HG02759 (cell line): ENCODE results near the gene FRMD3.
A peak's percentile ranks its signal among the peaks of the same experiment; 100 is the strongest.

Experiments
- ATAC-seq: cut with Tn5 transposase; IDR thresholded peaks from one replicate; pipeline ENCODE4 v1.9.1; 2021; ENCODE audit warnings: mild to moderate bottlenecking, moderate library complexity; ENCODE audit not compliant: unreplicated experiment

The FRMD3 gene

DNA sequence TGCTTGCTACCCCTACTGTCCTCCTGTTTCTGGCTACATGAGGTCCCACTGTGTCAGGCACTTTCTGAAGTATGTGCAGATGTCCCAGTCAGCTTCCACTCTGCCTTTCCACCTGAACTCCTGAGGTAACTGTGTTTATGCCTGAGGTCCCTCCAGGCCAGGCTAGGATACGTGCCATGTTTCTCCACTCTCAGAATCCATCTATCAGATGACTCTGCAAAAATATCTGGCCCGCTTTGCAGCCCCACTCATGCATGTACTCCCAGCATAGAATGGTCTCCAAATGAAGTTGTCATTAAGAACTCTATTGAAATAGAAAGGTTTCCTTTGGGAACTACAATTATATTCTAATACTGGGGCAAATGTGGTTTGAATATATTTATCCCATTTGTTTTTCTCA, 243.4 kb downstream of the FRMD3 start:
- no peak for ATAC-seq

DNA sequence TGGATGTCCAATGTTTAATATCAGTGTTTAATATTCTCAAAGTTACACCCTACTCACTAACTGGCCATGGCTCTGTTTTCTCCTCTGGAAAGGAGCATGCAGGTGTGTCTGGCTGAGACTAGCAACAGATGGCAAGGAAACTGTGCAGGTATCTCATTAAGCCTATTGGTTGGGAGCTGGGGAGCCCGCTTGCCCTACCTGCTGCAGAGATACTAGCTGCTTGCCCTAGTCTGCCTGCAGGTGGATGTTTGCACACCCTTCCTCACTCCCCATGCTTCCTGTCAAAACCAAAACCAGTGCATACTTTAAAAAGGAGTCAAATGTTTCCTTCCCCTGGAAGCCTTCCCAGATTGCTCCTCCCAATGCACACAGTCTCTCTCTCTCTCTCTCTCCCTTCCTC, 247.0 kb downstream of the FRMD3 start:
- ATAC-seq, result no peak

DNA sequence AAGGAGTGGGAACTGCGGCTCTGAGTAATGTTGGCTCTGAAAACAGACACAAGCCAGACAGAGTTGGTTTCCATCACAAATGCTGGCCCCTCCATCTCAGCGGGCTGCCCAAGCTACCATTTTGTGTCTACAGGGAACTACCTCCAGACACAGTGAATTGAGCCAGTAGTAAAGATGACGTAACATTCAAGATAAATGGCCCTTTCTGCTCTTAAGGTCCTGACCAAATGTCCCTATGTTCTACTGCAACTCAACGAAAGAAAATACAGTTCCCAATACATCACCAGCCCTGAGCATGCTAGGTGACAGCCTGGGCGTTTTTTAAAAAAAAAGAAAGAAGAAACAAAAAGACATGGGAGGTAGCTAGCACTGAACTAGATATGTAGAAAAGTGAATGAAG, 247.5 kb downstream of the FRMD3 start:
- ATAC-seq, result no peak

GRCh38 chr9:83287021-83287420, 251.2 kb downstream of the FRMD3 start:
- ATAC-seq, result no peak

DNA sequence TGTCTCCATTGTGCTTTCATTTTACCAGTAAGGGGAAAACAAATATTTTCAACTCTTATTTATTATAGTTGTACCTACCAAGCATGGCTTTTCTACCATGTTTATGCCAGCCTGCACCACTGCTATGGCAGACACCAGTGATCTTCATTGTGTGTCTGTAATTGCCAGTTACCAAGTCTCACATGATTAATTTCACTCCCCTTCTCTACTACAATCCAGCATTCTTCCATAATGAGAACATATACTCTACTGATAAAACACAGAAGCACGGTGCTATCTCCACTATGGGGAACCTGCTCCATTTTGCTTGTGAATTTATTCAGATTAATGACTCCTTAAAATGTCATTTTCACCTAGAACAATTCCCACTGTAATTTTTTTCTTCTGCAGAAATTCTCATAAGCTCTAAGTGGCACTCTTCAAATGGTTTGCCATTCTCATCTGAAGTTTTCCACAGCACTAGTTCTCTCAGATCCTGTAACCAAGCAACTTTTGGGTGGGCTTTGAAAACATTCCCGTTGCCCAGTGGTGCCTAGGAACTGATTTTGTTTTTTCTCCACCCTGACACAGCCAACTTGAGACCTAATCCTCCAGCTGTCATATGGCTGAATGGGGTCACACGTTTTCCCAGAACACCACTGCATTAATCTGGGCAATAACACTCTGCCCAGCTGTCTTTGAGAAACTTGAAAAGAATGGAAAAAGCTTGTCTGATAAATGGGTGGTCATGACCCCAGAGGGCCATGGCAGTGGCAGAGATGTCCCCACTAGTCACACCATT, 252.6 kb downstream of the FRMD3 start:
- no peak for ATAC-seq

- ATAC-seq, result no peak
Measured at GRCh38 chr9:83284746-83285145, 253.5 kb downstream of the FRMD3 start.

GRCh38 chr9:83283528-83283927, 254.7 kb downstream of the FRMD3 start:
- no peak for ATAC-seq

DNA sequence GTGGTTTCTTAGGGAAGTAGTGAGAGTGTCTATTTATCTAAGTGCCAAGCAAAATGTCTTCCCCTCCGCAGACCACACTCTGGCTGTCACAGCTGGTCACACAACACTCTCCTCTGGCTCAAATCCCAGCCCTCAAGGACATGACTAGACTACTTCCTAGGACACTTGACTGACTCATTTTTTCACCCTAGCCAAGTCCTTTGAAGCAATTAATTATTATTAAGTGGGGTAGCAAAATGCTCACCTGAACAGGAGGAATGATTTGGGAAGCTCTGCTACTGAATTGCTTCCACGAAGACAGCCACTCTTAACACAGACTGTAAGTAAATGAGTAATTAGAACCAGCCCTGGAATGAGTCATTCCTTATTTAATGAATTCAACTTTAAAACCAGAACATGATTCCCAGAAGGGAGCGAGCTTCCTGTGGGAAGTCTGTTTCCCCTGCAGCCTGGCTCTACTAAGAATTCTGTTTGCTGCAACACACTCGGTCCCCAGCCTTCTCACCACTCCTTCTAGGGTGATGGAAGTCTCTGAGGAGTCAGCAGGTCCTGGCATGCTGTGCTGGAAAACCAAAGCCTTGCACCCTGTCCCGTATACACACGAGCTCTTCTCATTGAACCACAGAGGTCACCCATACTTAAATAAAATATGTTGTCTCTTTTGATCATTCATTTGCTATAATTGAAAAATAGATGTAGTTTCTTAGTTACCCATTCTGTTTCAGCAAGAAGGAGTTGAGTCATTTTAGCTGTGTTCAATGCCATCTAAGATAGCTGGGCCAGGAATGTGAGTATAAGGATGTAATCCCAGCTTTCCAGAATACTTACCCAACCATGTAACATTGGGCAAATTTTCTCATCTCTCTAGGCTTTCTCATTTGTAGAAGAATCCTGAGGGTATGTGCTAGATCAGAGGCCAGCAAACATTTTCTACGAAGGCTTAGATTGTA, 256.6 kb downstream of the FRMD3 start:
- peak; percentile 69 for ATAC-seq

GRCh38 chr9:83280790-83281189, 257.4 kb downstream of the FRMD3 start:
- no peak for ATAC-seq

- no peak for ATAC-seq
Measured at GRCh38 chr9:83280268-83280667, 257.9 kb downstream of the FRMD3 start.

DNA sequence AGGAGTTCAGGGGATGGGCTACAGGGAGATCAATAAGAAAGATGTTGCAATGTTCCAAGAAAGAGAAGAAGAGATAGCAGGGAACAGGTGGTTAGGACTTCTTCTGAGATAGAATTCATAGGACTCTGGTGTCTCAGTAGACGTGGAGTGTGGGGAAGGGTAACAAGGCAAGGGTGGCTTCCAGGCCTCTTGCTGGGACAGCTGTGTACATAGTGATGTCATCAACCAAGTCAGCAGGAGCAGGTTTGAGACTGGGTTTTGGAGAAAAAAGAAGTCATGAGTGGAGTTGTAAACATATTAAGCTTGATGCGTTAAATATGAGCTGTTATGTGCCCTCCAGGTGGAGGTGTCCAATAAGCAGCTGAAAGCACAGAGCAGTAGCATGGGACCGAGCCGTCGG, 263.4 kb downstream of the FRMD3 start:
- ATAC-seq, result no peak

DNA sequence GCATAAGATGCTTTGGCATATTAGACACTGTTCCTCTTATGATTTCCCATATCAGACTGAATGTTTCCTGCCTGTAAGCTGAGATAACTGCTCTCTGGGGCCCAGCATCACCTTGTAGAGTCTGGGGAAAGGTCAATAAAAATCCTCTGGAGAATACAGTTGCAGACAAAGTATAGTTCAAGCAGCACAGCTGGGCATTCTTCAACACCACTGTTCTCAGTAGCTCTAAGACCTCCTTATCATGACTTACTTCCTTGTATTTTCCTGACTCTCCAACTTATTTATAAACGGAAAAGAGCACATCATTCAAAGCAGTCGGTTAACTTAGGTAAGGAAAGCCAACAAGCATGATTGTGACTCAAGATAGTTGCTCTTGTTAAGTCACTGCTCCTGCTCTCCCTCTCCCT, 266.5 kb downstream of the FRMD3 start:
- ATAC-seq, result no peak

- no peak for ATAC-seq
Measured at GRCh38 chr9:83270116-83270515, 268.1 kb downstream of the FRMD3 start.

DNA sequence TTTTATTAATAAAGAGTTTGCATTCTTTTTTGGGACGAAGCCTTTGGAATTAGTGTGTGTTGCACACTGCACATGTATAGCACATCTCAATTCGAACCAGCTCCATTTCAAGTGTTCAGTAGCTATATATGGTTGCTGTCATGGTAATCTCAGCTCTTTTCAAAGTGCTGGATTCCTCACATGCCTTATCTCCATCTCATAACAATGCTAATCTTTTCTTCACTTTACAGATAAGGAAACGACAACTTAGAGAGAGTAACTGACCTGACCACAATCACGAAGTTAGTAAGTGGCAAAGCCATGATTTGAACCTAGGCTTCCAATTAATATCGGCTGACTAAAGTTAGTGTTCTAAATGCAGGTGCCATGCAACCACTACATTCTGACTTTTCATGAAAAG, 270.5 kb downstream of the FRMD3 start:
- no peak for ATAC-seq

DNA sequence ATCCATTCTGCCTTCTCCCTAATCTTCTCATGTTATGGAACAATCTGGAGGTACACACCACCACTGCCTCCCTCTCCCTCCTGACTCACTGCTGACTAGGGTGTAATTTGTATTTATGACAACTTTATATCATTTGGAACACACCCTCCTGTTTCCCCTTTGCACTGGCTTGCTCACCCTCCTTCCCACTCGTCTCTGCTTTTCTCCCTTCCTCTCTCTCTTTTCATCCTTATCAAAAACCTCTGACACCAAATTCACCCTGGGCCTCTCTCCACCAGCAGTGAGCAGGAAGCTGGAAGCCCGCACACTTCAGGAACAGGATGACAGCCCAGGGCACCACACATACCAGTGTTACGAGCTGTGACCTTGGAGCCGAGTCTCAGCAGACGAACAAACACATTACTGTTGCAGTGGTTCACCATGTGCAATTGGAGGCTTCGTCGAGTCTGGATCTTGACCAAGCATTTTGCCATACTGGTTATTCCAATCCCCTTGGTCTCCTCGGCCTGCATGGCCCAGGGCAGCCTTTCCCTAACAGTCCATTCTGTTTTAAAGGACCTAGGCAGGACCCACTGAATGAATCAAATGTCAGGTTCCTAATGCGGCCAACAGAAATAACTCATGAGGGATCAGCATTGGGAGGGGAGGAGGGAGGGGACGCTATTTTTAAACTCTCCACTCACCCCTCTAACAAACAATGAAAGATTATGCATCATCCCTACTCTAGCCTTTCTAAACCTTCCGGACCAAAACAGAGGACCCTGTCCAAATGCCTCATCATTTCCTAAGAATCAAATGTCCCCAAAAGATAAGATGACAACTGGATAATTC, 271.3 kb downstream of the FRMD3 start:
- ATAC-seq, result no peak

DNA sequence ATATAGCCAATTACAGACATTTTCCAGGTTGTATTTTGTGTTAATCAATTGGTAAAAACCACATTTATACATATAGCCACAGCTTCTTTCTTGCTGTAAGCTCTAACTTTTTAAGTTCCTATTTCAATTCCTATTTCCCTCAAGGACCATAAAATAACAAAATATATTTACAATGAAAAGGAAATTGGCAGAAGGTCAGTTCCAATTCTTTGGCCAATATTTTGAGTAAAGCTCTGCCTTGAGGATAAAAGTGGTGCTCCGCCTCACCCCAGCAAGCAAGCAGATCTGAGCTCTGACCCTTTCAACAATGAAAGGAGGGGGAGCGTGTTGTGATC, 271.9 kb downstream of the FRMD3 start:
- no peak for ATAC-seq

GRCh38 chr9:83264315-83264714, 273.9 kb downstream of the FRMD3 start:
- no peak for ATAC-seq

GRCh38 chr9:83259558-83259957, 278.6 kb downstream of the FRMD3 start:
- no peak for ATAC-seq

DNA sequence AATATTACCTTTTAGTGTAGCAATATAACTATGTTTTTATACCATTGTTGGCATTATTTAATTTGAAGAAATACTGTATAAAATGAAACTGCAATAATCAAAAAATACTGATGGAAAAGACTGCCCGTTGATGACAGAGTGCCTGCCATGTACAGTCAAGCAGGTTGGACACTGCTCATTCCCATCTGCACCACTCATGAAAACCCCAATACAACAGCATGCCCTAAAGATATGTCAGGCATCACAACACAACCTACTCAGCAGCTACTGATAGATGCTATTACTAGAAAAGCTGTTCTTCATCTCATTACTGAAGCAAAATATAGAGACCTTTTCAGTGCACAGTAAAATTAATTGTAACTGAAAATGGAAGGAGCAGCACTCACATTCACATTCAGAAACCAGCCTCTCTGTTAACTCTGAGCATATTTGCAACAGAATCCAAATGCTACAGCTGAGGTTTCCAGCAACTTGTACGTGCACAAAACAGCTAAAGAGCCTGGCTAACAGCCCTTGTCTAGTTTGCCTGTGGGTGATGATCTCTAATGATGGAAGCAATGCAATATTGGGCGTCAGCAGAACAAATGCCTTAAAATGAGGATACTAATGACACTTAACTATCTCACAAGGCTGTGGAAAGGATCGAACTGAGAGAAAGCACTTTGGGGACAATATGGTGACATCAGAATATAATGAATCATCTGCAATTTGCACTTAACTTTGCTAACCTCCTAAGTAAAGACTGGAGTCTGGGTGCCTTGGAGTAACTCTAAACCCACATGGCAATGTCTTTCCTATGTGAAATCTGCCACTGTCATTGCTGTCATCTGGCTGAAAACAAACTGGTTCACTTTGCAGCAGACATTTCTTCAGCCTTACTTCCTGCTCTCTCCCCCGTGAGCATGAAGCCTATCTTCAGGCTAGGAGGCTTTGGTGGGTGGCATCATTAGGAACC, 280.0 kb downstream of the FRMD3 start:
- no peak for ATAC-seq

DNA sequence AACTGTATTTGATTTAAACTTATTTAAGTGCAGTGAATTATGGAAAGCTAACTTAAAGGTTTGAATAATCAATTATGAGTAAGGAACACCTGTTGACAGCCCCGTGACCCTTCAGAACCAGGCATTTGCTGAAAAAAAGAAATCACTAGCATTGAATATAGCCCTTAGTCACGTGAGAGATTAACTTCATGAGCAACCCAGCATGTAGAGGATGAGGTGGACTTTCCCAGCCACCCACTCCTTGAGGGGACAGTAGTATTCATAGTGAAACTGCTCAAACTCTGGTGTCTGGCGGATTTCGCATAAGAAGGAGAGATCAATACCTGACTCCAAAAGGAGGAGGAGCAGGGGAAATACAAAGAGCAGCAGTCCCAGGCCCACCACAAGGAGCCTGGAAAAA, 290.5 kb downstream of the FRMD3 start:
- ATAC-seq, result peak; percentile 93
